B cell (primary cell): Measurements from ENCODE around the gene SPHKAP.

ENCODE experiments used
- EZH2 ChIP-seq: IDR thresholded peaks from 2 replicates; pipeline ENCODE4 v1.6.1; 2012; ENCODE audit warnings: borderline replicate concordance, low read depth, mild to moderate bottlenecking, moderate library complexity, low read length; ENCODE audit not compliant: insufficient read depth, poor library complexity, severe bottlenecking
- TF ChIP-seq, protein P1 (sequence below): fragments of 200-600 bp; IDR thresholded peaks from one replicate; pipeline ENCODE4 v1.8.0; 2022; ENCODE audit warnings: antibody characterized with exemption, mild to moderate bottlenecking

DNA sequence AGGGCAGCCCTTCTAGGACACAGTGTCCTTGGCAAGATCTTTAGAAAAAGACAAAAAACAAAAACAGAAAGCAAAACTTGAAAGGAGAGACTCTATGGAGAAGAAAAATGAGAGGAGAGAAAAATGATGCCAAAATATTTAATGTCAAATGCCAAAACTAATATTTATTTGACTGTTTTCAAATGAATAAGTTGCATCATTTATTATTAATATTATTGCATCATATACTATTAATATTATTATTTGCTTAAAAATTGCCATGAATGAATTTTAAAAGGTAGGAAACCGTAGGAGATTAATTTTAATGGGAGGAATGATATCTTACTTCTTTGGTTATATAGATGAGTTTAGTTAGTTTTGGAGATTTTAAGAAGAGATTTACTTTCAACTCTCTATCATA lies 165.7 kb downstream of the SPHKAP start:
- TF ChIP-seq, protein P1, sequence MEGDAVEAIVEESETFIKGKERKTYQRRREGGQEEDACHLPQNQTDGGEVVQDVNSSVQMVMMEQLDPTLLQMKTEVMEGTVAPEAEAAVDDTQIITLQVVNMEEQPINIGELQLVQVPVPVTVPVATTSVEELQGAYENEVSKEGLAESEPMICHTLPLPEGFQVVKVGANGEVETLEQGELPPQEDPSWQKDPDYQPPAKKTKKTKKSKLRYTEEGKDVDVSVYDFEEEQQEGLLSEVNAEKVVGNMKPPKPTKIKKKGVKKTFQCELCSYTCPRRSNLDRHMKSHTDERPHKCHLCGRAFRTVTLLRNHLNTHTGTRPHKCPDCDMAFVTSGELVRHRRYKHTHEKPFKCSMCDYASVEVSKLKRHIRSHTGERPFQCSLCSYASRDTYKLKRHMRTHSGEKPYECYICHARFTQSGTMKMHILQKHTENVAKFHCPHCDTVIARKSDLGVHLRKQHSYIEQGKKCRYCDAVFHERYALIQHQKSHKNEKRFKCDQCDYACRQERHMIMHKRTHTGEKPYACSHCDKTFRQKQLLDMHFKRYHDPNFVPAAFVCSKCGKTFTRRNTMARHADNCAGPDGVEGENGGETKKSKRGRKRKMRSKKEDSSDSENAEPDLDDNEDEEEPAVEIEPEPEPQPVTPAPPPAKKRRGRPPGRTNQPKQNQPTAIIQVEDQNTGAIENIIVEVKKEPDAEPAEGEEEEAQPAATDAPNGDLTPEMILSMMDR: no peak
- TF ChIP-seq EZH2: no peak
